UCSD-AML1 (cell line): ENCODE results near the gene RABGGTB.
"Not testable (repeated sequence)": the region's sequence is repeated elsewhere in the genome, so short reads cannot be mapped to it uniquely, and the experiment has no call there.

Experiments
- DNase-seq: peaks from one replicate; lab custom pipeline; 2025; ENCODE audit not compliant: unreplicated experiment; lab: John Stamatoyannopoulos, UW

The RABGGTB gene

DNA sequence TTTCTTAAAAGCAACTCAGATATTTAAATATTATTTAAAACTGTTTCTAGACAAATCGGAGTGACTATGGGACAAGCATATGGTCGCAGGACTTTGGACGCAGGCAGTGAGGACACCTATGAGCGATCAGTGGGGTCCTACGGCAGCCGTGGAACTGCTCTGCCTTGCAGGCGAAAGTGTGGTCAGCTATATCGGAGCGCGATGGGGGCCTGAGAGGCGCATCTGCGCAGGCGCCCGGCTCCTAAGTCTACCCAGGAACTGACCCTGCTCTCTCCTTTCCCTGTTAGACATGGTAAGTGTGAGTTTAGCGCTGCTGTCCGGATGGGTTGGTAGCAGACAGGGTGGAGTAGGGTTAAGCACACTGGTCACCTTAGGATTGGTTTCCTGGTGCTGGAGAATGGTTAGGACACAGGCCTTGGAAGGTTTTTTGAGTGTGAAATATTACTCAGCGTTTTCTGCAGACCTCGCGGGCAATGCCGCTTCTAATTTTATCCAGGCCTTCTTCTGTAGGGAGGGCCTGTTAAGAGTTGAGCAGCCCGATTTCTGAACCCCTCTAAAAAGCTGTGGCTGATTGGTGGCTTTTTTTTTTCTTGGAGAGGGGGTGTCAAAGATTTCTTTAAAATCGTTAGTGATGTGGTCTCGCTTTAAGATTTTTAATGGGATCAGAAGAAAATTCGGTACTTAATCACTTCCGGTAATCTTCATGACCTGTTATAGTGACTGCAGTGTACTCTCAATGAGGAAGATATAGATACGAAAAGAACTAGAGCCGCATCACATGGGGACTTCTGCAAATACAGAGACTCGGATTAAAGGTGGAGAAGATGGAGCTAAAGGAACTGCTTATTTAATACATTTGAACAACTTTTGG, at the start of gene RABGGTB:
Gene RABGGTB, plus strand, starts transcription at position 274 of the 871 bp plus-strand sequence. Its CDS starts 16 bp downstream, at position 290.
- DNase-seq: peak; percentile 95

DNA sequence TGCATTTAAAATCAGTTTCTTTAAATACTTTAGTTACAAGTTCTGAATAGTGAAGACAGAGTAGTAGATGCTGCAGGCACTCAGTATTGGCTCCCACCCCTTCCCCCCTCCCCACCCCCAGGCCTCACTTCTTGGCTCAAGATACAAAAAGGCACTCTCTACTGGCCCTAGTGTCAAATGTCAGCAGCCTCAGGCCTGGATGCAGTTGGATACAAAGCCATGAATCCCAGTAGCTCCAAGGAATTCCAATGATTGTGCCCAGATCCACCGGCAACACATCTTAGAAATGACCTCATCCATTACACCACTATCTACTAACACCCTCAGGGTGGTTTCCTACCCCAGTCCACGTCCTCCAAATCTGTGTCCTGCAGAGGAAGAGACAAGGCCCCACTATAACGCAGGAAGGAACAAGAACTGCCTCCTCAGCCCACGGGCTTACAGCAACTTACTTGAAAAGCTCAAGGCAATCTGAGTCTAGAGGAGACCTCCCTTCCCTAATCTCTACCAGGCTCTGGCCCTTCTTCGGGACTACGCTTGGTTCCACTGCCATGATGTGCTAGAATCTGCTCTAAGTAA, 43.9 kb upstream of the RABGGTB start:
- peak; percentile 8 for DNase-seq

GRCh38 chr1:75745276-75745675, 40.8 kb upstream of the RABGGTB start:
- no peak for DNase-seq

- not testable (repeated sequence) for DNase-seq
Measured at GRCh38 chr1:75757210-75757609, 28.8 kb upstream of the RABGGTB start.

- DNase-seq: not testable (repeated sequence)
Measured at GRCh38 chr1:75758543-75758942, 27.5 kb upstream of the RABGGTB start.

GRCh38 chr1:75764057-75764655, 21.9 kb upstream of the RABGGTB start:
- no peak for DNase-seq

DNA sequence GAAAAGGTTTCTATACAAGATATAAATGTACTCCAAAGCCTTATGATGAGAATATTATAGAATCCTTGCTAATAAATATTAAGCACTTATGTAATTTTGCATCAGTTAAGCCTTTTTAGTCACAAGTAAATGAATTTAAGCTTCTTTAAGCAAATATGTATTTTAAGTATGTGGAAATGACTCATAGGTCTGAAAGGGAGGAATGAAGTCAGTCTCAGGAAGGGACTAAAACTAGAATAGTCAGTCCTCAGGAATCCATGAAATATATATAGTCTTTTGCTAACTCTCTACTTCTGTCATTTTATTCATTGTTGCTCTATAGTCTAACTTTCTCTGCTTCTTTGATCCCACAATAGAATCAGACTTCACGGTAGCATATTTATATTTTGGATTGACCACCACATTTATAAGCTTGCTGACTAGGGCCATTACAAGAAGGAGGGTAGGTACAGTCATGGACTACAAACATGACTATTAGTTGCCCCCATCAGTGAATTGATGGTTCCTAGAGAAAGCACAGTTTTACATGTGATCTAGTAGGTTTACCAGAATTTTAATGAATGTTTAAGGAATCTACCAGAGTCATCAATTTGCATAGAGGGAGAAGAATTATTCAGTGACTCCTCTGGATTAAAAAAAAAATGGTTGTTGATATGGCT, 20.2 kb upstream of the RABGGTB start:
- no peak for DNase-seq

- no peak for DNase-seq
Measured at GRCh38 chr1:75768016-75768415, 18.0 kb upstream of the RABGGTB start.

GRCh38 chr1:75770761-75771160, 15.3 kb upstream of the RABGGTB start:
- no peak for DNase-seq

GRCh38 chr1:75771978-75772377, 14.1 kb upstream of the RABGGTB start:
- no peak for DNase-seq

- DNase-seq: not testable (repeated sequence)
Measured at GRCh38 chr1:75777812-75778211, 8.2 kb upstream of the RABGGTB start.

DNA sequence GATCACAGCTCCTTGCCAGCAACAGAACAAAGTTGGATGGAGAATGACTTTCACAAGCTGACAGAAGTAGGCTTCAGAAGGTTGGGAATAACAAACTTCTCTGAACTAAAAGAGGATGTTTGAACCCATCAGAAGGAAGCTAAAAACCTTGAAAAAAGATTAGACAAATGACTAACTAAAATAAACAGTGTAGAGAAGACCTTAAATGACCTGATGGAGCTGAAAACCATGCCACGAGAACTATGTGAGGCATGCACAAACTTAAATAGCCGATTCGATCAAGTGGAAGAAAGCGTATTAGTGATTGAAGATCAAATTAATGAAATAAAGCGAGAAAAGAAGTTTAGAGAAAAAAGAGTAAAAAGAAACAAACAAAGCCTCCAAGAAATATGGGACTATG, 7.4 kb upstream of the RABGGTB start:
- not testable (repeated sequence) for DNase-seq

DNA sequence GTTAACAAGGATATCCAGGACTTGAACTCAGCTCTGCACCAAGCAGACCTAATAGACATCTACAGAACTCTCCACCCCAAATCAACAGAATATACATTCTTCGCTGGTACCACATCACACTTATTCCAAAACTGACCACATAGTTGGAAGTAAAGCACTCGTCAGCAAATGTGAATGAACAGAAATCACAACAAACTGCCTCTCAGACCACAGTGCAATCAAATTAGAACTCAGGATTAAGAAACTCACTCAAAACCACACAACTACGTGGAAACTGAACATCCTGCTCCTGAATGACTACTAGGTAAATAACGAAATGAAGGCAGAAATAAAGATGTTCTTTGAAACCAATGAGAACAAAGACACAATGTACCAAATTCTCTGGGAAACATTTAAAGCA, 5.9 kb upstream of the RABGGTB start:
- not testable (repeated sequence) for DNase-seq

GRCh38 chr1:75783920-75784319, 2.1 kb upstream of the RABGGTB start:
- not testable (repeated sequence) for DNase-seq

DNA sequence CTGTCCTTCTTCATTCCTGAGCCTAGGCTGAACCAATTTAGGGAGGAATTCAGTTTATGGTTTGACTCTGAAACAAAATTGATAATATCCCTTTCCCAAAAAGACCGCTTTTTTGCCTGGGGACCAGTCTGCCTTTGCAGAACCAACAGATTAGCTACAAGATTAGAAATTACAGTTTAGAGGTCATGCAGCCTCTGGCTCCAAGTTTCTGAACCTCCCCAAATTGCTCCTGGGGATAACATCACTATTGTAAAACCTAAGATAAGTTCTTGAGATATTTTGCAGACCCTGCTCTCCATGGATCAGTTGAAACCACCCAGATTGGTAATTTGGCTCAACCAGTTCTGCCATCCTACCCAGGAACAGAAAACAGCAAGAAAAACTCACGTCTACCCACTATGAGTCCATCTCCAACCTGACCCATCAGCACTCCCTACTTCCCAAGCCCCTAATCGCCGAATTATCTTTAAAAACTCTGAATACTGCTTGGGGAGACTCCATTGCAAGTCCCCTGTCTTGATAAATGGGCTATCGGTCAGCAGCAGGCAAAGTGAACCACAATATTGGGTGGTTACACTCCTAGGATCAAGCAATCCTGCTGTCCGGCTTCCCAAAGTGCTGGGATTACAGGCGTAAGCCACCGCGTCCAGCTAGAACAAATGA, 605 bp upstream of the RABGGTB start:
- no peak for DNase-seq

- DNase-seq: no peak
Measured at GRCh38 chr1:75786901-75787493, 941 bp downstream of the RABGGTB start.

GRCh38 chr1:75787524-75787923, 1.5 kb downstream of the RABGGTB start:
- DNase-seq: no peak

DNA sequence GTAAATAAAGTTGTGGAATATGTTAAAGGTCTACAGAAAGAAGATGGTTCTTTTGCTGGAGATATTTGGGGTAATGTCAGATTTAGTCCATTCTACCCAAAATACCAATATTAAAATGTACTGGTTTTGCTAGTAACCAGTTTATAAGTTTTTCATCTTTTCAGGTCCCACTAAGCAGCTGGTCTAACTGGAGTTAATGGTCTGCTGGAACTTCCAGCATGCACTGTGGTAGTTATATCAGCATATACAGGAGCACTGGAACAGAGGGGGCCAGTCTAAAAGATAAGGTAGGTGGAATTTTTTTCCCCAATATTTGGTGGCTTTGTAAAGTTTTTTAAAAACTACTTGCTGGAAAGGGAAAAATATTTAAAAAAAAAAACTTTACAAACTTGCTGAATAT, 3.9 kb downstream of the RABGGTB start:
- no peak for DNase-seq

GRCh38 chr1:75791022-75791421, 5.0 kb downstream of the RABGGTB start:
- DNase-seq: no peak

DNA sequence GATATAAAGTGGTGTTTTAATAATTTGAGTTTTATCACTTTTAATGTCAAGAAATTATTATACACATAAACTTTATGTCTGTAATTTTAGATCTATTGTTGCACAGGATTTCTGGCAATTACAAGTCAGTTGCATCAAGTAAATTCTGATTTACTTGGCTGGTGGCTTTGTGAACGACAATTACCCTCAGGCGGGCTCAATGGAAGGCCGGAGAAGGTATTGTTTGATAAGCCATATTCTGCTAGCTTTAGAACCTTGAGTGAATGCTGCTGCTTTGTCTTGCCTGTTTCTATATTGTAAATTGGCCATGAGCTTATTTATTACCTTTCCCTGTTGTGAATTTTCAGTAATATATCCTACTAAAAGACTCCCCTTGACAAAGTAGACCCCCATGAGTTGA, 6.0 kb downstream of the RABGGTB start:
- DNase-seq: no peak

GRCh38 chr1:75794382-75794781, 8.3 kb downstream of the RABGGTB start:
- no peak for DNase-seq
